HEK293T (cell line): ENCODE results near the gene IGSF21.

ENCODE experiments used
- CTCF ChIA-PET: fragments of 350-600 bp; formaldehyde crosslinking; extraction: SDS; loops from one replicate; lab custom pipeline; 2021; ENCODE audit warnings: antibody characterized with exemption, inconsistent platforms; lab: Yijun Ruan, JAX
- POLR2A ChIA-PET: fragments of 350-600 bp; formaldehyde crosslinking; extraction: SDS; loops from one replicate; lab custom pipeline; 2020; ENCODE audit warnings: antibody characterized with exemption, inconsistent platforms; lab: Yijun Ruan, JAX
- DNase-seq: peaks from one replicate; pipeline ENCODE4 v3.0.0; 2012; ENCODE audit warnings: mixed read lengths; ENCODE audit errors: extremely low spot score
- ARNT ChIP-seq: fragments of 450-650 bp; IDR thresholded peaks from 2 replicates; pipeline ENCODE4 v1.6.1; 2017; ENCODE audit warnings: mild to moderate bottlenecking
- BHLHE40 ChIP-seq: fragments of 450-650 bp; IDR thresholded peaks from 2 replicates; pipeline ENCODE4 v1.6.1; 2016; ENCODE audit warnings: mild to moderate bottlenecking, moderate library complexity, borderline replicate concordance
- CTBP1 ChIP-seq: fragments of 450-650 bp; IDR thresholded peaks from 2 replicates; pipeline ENCODE4 v1.6.1; 2016; ENCODE audit warnings: borderline replicate concordance
- ELF4 ChIP-seq: fragments of 450-650 bp; IDR thresholded peaks from 2 replicates; pipeline ENCODE4 v1.6.1; 2017; ENCODE audit warnings: antibody characterized with exemption
- FOXA1 ChIP-seq: fragments of 450-650 bp; IDR thresholded peaks from 2 replicates; pipeline ENCODE4 v1.6.1; 2016; ENCODE audit warnings: mild to moderate bottlenecking
- FOXK2 ChIP-seq: fragments of 450-650 bp; IDR thresholded peaks from 2 replicates; pipeline ENCODE4 v1.6.1; 2016; ENCODE audit warnings: mild to moderate bottlenecking
- FOXM1 ChIP-seq: fragments of 450-650 bp; IDR thresholded peaks from 2 replicates; pipeline ENCODE4 v1.6.1; 2017; ENCODE audit warnings: mild to moderate bottlenecking, borderline replicate concordance
- HDGF ChIP-seq: fragments of 450-650 bp; IDR thresholded peaks from 2 replicates; pipeline ENCODE4 v1.6.1; 2017; ENCODE audit warnings: antibody characterized with exemption, borderline replicate concordance
- L3MBTL2 ChIP-seq: fragments of 450-650 bp; conservative IDR thresholded peaks from 2 replicates; pipeline ENCODE4 v1.6.1; 2016; ENCODE audit warnings: mild to moderate bottlenecking
- LEF1 ChIP-seq: fragments of 450-650 bp; IDR thresholded peaks from 2 replicates; pipeline ENCODE4 v1.6.1; 2017; ENCODE audit warnings: mild to moderate bottlenecking, borderline replicate concordance
- NFRKB ChIP-seq: fragments of 450-650 bp; IDR thresholded peaks from 2 replicates; pipeline ENCODE4 v1.6.1; 2016; ENCODE audit warnings: mild to moderate bottlenecking, moderate library complexity
- PKNOX1 ChIP-seq: fragments of 450-650 bp; IDR thresholded peaks from 2 replicates; pipeline ENCODE4 v1.6.1; 2016
- SP1 ChIP-seq: fragments of 450-650 bp; IDR thresholded peaks from 2 replicates; pipeline ENCODE4 v1.6.1; 2017
- SUZ12 ChIP-seq: fragments of 450-650 bp; IDR thresholded peaks from 2 replicates; pipeline ENCODE4 v1.6.1; 2016; ENCODE audit warnings: mild to moderate bottlenecking
- TARDBP ChIP-seq: fragments of 450-650 bp; IDR thresholded peaks from 2 replicates; pipeline ENCODE4 v1.6.1; 2016
- ZNF384 ChIP-seq: fragments of 450-650 bp; IDR thresholded peaks from 2 replicates; pipeline ENCODE4 v1.6.1; 2016

The IGSF21 gene

GRCh38 chr1:18264450-18265039 lies 156.9 kb downstream of the IGSF21 start:
- TF ChIP-seq PKNOX1, result no peak
- TF ChIP-seq CTBP1, result no peak
- no peak for TF ChIP-seq NFRKB
- TF ChIP-seq ZNF384, result no peak
- no peak for TF ChIP-seq ARNT
- no peak for TF ChIP-seq FOXK2
- no peak for TF ChIP-seq TARDBP
- TF ChIP-seq SP1, result no peak
- no peak for TF ChIP-seq LEF1
- TF ChIP-seq FOXA1, result no peak
- TF ChIP-seq ELF4, result no peak
- TF ChIP-seq FOXM1, result no peak
- no peak for TF ChIP-seq HDGF
- TF ChIP-seq SUZ12, result no peak
- no peak for TF ChIP-seq L3MBTL2
- CTCF ChIA-PET, result no interaction called here
- DNase-seq, result no peak
- POLR2A ChIA-PET, result no interaction called here

GRCh38 chr1:18265641-18266040 lies 158.0 kb downstream of the IGSF21 start:
- POLR2A ChIA-PET, result no interaction called here
- TF ChIP-seq BHLHE40 (no peak), ELF4 (no peak), CTBP1 (no peak), PKNOX1 (no peak), L3MBTL2 (no peak), NFRKB (no peak), SUZ12 (no peak), ZNF384 (no peak), LEF1 (no peak), FOXK2 (no peak), ARNT (no peak), FOXA1 (no peak), HDGF (no peak), FOXM1 (no peak), SP1 (no peak)
- no peak for DNase-seq
- CTCF ChIA-PET, result no interaction called here

- ChIA-PET POLR2A (no interaction called here), CTCF (no interaction called here)
- TF ChIP-seq PKNOX1, result no peak
- no peak for TF ChIP-seq FOXA1
- TF ChIP-seq FOXM1, result no peak
- no peak for TF ChIP-seq HDGF
- TF ChIP-seq LEF1, result no peak
- no peak for TF ChIP-seq SP1
- no peak for TF ChIP-seq BHLHE40
- TF ChIP-seq L3MBTL2, result no peak
- DNase-seq, result no peak
Observed at GRCh38 chr1:18266391-18266790, 158.8 kb downstream of the IGSF21 start.

GRCh38 chr1:18271336-18271735 lies 163.7 kb downstream of the IGSF21 start:
- ChIA-PET CTCF (no interaction called here), POLR2A (no interaction called here)
- DNase-seq, result no peak
- TF ChIP-seq FOXK2 (no peak), L3MBTL2 (no peak), PKNOX1 (no peak), ARNT (no peak), SUZ12 (no peak), HDGF (no peak), CTBP1 (no peak)

- TF ChIP-seq BHLHE40, result no peak
- no peak for TF ChIP-seq PKNOX1
- no peak for TF ChIP-seq SUZ12
- TF ChIP-seq FOXK2, result no peak
- TF ChIP-seq ZNF384, result no peak
- TF ChIP-seq ARNT, result no peak
- TF ChIP-seq LEF1, result no peak
- TF ChIP-seq ELF4, result no peak
- TF ChIP-seq SP1, result no peak
- no peak for TF ChIP-seq TARDBP
- TF ChIP-seq HDGF, result no peak
- no peak for TF ChIP-seq NFRKB
- TF ChIP-seq L3MBTL2, result no peak
- ChIA-PET POLR2A (no interaction called here), CTCF (no interaction called here)
- no peak for DNase-seq
Observed at GRCh38 chr1:18278946-18279345, 171.3 kb downstream of the IGSF21 start.
